Mucosa of descending colon (tissue), 3 donors: ENCODE measurements around the gene FAM83E. TPM values are rescaled to one million over a fixed set of nuclear protein-coding genes. Genes with fewer than 3 reads are reported as not detected.
"Not testable (repeated sequence)": the region's sequence is repeated elsewhere in the genome, so short reads cannot be mapped to it uniquely, and the experiment has no call there.

Source experiments
- ATAC-seq: fragments of 200-7000 bp; cut with Tn5 transposase; one replicate; pipeline ENCODE4 v1.9.1; 2020; ENCODE audit warnings: mild to moderate bottlenecking, moderate library complexity
- DNase-seq, 3 donors: peaks; one replicate each; pipeline ENCODE4 v3.0.0-alpha.2; 2020
- H3K36me3 ChIP-seq: fragments of 200-600 bp; one replicate; pipeline ENCODE4 v1.8.0; 2021; ENCODE audit warnings: low read depth, mild to moderate bottlenecking
- H3K4me1 ChIP-seq: fragments of 200-600 bp; one replicate; pipeline ENCODE4 v1.8.0; 2021; ENCODE audit warnings: low read depth, mild to moderate bottlenecking
- H3K4me3 ChIP-seq: fragments of 200-600 bp; one replicate; pipeline ENCODE4 v1.8.0; 2021; ENCODE audit warnings: mild to moderate bottlenecking
- H3K9me3 ChIP-seq: fragments of 200-600 bp; one replicate; pipeline ENCODE4 v1.8.0; 2021; ENCODE audit warnings: mild to moderate bottlenecking
- intact Hi-C, 2 donors: fragments of 100-400 bp; cut with DNase I in 1 of 2; cut with micrococcal nuclease in 1 of 2; formaldehyde crosslinking; loops; one replicate each; pipeline versions ENCODE4 v1.11.0 to v1.11.1; 2022; cut with DNase I, micrococcal nuclease
- total RNA-seq, 3 donors: library from RNA; stranded (reverse); fragmentation: NEBNext Ultra II Directional in 2 of 3; extraction: Animal tissue kit (Norgen Biotek cat#: 25700) in 2 of 3; gene quantifications; one replicate each; pipeline versions ENCODE4 v1.2.1 to v1.2.4, GENCODE V29; 2021 to 2023
- TF ChIP-seq, protein P1 (sequence below): fragments of 200-600 bp; IDR thresholded peaks from one replicate; pipeline ENCODE4 v1.8.0; 2022; ENCODE audit warnings: antibody characterized with exemption, mild to moderate bottlenecking
- donor health status: DM: no; HTN: no; CAD: no; lungs with moderate emphysema.
- donor health status: DM: no; HTN: no; CAD: no.
- donor health status: DM: no; HTN: yes; CAD: no.

Gene FAM83E
- total RNA-seq, 3 donors from 2014 or later, result 97.8 to 180 (median 175) TPM

GRCh38 chr19:48591021-48591420 is 23.9 kb downstream of the FAM83E start:
- ATAC-seq, result no peak
- intact Hi-C loops, result no loop called here

DNA sequence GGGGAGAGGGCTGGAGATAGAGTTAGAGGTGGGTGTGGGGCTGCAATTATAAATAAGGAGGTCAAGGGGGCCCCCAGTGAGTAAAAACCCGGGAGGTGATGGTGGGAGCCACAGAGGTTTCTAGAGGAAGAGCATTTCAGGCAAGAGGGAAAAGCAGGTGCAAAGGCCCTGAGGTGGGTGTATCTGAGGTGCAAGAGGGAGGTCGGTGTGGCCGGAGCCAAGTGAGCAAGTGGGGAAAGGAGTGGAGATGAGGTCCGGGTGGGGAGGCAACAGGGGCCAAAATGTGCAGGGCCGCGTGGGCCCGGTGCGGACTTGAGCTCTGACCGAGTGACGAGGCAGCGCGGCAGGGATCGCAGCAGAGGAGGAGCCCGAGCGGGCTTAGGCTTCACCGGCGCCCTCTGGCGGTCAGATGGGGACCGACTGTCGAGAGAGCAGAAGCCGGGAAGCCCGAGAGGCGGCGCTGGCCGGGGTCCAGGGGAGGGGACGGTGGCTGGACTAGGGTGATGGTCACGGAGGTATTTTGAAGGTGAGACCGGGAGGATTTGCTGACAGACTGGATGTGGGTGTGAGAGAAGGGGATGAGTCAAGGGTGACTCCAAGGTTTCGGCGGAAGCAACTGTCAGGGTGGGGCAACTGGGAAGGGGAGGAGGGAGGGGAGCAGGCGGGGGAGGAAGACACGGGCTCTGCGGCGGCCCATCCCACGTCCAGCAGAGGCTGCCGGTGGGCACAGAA is 26.0 kb downstream of the FAM83E start:
- DNase-seq (peak; percentile 92 to 98 (median 94)), ATAC-seq (peak; percentile 91)
- Histone ChIP-seq H3K4me1 (peaks cover 14% of the 10 kb centered on the region), H3K4me3 (no peak overlapping the region), H3K36me3 (no peaks in the 10 kb centered on the region), H3K9me3 (no peaks in the 10 kb centered on the region)
- intact Hi-C loops, result loop anchor here in 1 of 2 donors (5.0 kb wide), 1 partner anchor 97 kb away; no protein-coding TSS in a partner anchor
- TF ChIP-seq, protein P1, sequence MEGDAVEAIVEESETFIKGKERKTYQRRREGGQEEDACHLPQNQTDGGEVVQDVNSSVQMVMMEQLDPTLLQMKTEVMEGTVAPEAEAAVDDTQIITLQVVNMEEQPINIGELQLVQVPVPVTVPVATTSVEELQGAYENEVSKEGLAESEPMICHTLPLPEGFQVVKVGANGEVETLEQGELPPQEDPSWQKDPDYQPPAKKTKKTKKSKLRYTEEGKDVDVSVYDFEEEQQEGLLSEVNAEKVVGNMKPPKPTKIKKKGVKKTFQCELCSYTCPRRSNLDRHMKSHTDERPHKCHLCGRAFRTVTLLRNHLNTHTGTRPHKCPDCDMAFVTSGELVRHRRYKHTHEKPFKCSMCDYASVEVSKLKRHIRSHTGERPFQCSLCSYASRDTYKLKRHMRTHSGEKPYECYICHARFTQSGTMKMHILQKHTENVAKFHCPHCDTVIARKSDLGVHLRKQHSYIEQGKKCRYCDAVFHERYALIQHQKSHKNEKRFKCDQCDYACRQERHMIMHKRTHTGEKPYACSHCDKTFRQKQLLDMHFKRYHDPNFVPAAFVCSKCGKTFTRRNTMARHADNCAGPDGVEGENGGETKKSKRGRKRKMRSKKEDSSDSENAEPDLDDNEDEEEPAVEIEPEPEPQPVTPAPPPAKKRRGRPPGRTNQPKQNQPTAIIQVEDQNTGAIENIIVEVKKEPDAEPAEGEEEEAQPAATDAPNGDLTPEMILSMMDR, result peak; percentile 93

More at GRCh38 chr19:48591021-48591420, 23.9 kb downstream of the FAM83E start:
- Histone ChIP-seq H3K4me3 (no peak overlapping the region), H3K36me3 (no peaks in the 10 kb centered on the region), H3K9me3 (no peaks in the 10 kb centered on the region), H3K4me1 (peaks cover 9% of the 10 kb centered on the region)
- TF ChIP-seq, protein P1, result no peak
- no peak for DNase-seq

DNA sequence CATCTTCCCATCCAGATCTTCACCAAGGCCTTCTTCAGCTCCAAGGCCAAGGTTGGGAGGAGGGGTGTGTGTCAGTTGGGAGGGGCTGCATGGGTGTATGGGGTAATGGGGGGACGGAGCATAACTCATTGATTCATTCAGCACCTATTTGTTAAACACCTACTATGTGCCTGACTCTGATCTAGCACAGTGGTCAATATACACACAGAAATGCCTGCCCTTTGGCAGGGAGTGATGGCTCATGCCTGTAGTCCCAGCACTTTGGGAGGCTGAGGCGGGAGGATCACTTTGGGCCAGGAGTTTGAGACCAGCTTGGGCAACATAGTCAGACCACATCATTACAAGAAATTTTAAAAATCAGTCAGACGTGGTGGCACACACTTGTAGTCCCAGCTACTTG is 27.5 kb downstream of the FAM83E start:
- Histone ChIP-seq H3K4me1 (peaks cover 14% of the 10 kb centered on the region), H3K4me3 (no peak overlapping the region), H3K36me3 (no peaks in the 10 kb centered on the region), H3K9me3 (no peaks in the 10 kb centered on the region)
- no peak for ATAC-seq
- DNase-seq, result no peak
- TF ChIP-seq, protein P1, result no peak
- intact Hi-C loops, result loop anchor here in 1 of 2 donors (5.0 kb wide), 1 partner anchor 95 kb away; no protein-coding TSS in a partner anchor

DNA sequence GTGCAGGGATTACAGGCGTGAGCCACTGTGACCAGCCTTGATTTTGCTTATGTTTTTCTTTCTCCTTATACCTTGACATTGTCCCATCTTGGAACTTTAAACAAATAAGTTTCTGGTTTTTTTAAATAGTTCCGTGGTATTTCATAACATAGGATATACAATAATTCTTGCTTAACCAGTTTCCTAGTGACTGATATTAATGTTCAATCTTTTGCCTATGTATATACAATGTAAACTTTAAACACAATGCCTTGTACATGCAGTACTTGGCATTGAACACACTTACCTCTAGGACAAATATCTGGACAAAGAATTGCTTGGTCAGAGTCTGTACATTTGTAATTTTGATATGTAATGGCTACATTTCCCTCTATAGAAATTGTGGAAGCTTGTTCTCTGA is 32.7 kb downstream of the FAM83E start:
- intact Hi-C loops, result loop anchor here in 1 of 2 donors (5.0 kb wide), 1 partner anchor 75 kb away; no protein-coding TSS in a partner anchor
- no peak for ATAC-seq

DNA sequence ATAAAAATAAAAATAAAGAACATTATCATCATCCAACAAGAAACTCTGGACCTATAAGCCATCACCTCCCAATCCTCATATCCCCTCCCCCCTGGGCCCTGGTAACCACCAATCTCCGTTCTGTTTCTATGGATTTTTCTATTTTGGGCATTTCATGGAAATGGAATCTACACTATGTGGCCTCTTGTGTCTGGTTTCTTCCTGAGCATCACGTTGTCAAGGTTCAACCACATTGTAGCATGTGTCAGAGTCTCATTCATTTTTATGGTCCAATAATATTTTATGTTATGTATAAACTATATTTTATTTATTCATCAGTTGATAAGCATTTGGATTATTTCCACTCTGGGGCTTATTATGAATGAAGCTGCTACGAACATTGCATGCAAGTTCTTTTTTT is 36.0 kb downstream of the FAM83E start:
- no peaks in the 10 kb centered on the region for H3K36me3 ChIP-seq
- H3K4me3 ChIP-seq, result no peak overlapping the region
- TF ChIP-seq, protein P1, result no peak
- DNase-seq (no peak), ATAC-seq (peak; percentile 72)
- H3K9me3 ChIP-seq, result no peaks in the 10 kb centered on the region
- peaks cover 4% of the 10 kb centered on the region for H3K4me1 ChIP-seq
- intact Hi-C loops, result no loop called here

More for the DNA sequence above, 32.7 kb downstream of the FAM83E start:
- TF ChIP-seq, protein P1, result no peak
- no peak overlapping the region for H3K4me3 ChIP-seq
- H3K4me1 ChIP-seq, result peaks cover 9% of the 10 kb centered on the region
- no peaks in the 10 kb centered on the region for H3K36me3 ChIP-seq
- DNase-seq, result no peak
- no peaks in the 10 kb centered on the region for H3K9me3 ChIP-seq

DNA sequence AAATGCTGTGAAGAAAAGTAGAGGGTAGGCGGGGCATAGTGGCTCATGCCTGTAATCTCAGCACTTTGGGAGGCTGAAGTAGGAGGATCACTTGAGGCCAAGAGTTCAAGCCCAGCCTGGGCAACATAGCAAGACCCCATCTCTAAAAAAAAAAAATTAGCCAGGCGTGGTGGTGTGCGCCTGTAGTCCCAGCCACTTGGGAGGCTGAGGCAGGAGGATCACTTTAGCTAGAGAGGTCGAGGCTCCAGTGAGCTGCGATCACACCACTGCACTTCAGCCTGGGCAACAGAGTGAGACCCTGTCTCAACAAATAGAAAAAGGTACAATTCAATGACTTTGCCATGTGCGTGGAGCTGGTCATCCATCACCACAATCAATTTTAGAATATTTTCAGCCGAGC is 37.0 kb downstream of the FAM83E start:
- H3K36me3 ChIP-seq, DNase-seq, ATAC-seq, H3K4me3 ChIP-seq, intact Hi-C loops, H3K4me1 ChIP-seq, H3K9me3 ChIP-seq: not testable (repeated sequence)
